BE2C (cell line): ENCODE data around the gene WDR54.
A peak's percentile ranks its signal among the peaks of the same experiment; 100 is the strongest.
"Not testable (repeated sequence)": the region's sequence is repeated elsewhere in the genome, so short reads cannot be mapped to it uniquely, and the experiment has no call there.

Source experiments
- DNase-seq: peaks from one replicate; pipeline ENCODE4 v3.0.0-alpha.2; 2020
- H3K27me3 ChIP-seq: fragments of 250-450 bp; sonication (Bioruptor Pico); 2 replicates; pipeline ENCODE4 v1.5.1; 2020; ENCODE audit warnings: mild to moderate bottlenecking
- H3K36me3 ChIP-seq: fragments of 250-450 bp; sonication (Bioruptor Pico); 2 replicates; pipeline ENCODE4 v1.5.1; 2020; ENCODE audit warnings: mild to moderate bottlenecking
- H3K4me1 ChIP-seq: fragments of 250-450 bp; sonication (Bioruptor Pico); 2 replicates; pipeline ENCODE4 v1.5.1; 2020
- H3K4me3 ChIP-seq: 2 replicates; pipeline ENCODE4 v1.5.1; 2011; ENCODE audit warnings: low read depth, low read length
- H3K9me3 ChIP-seq: fragments of 250-450 bp; sonication (Bioruptor Pico); 2 replicates; pipeline ENCODE4 v1.5.1; 2020
- CTCF ChIP-seq: IDR thresholded peaks from 2 replicates; pipeline ENCODE4 v1.5.1; 2012; ENCODE audit warnings: mild to moderate bottlenecking, low read depth, low read length

The WDR54 gene

GRCh38 chr2:74461187-74462053, 39.9 kb downstream of the WDR54 start:
- TF ChIP-seq CTCF: peak; percentile 38
- no peaks in the 10 kb centered on the region for H3K9me3 ChIP-seq
- no peaks in the 10 kb centered on the region; the same call in 1 of the 2 replicates for H3K36me3 ChIP-seq
- H3K4me1 ChIP-seq: no peaks in the 10 kb centered on the region
- H3K4me3 ChIP-seq: no peak overlapping the region
- DNase-seq: peak; percentile 25
- no peaks in the 10 kb centered on the region for H3K27me3 ChIP-seq

GRCh38 chr2:74462054-74462785, 40.7 kb downstream of the WDR54 start:
- Histone ChIP-seq H3K9me3 (no peaks in the 10 kb centered on the region), H3K27me3 (no peaks in the 10 kb centered on the region), H3K4me1 (no peaks in the 10 kb centered on the region), H3K36me3 (no peaks in the 10 kb centered on the region; the same call in 1 of the 2 replicates), H3K4me3 (no peak overlapping the region)
- TF ChIP-seq CTCF: no peak
- DNase-seq: no peak

GRCh38 chr2:74462786-74463105, 41.2 kb downstream of the WDR54 start:
- TF ChIP-seq CTCF: no peak
- Histone ChIP-seq H3K27me3 (no peaks in the 10 kb centered on the region), H3K4me3 (no peak overlapping the region), H3K9me3 (no peaks in the 10 kb centered on the region), H3K4me1 (no peaks in the 10 kb centered on the region), H3K36me3 (no peaks in the 10 kb centered on the region; the same call in 1 of the 2 replicates)
- DNase-seq: no peak

GRCh38 chr2:74464406-74464805, 42.9 kb downstream of the WDR54 start:
- Histone ChIP-seq H3K4me3 (peak overlapping the region; percentile 70), H3K36me3 (no peaks in the 10 kb centered on the region; the same call in 1 of the 2 replicates), H3K27me3 (no peaks in the 10 kb centered on the region), H3K4me1 (no peaks in the 10 kb centered on the region), H3K9me3 (no peaks in the 10 kb centered on the region)
- no peak for DNase-seq
- TF ChIP-seq CTCF: no peak

GRCh38 chr2:74470742-74471141, 49.2 kb downstream of the WDR54 start:
- H3K36me3 ChIP-seq, H3K27me3 ChIP-seq, H3K4me3 ChIP-seq, H3K9me3 ChIP-seq, DNase-seq, H3K4me1 ChIP-seq: not testable (repeated sequence)

GRCh38 chr2:74471332-74472065, 50.0 kb downstream of the WDR54 start:
- TF ChIP-seq CTCF: no peak
- Histone ChIP-seq H3K27me3 (no peaks in the 10 kb centered on the region), H3K9me3 (no peaks in the 10 kb centered on the region), H3K36me3 (no peaks in the 10 kb centered on the region; the same call in 1 of the 2 replicates), H3K4me1 (no peaks in the 10 kb centered on the region), H3K4me3 (peak overlapping the region; percentile 79)
- DNase-seq: no peak
